ENCODE data around the gene CDC42EP5.

CDC42EP5 gene

DNA sequence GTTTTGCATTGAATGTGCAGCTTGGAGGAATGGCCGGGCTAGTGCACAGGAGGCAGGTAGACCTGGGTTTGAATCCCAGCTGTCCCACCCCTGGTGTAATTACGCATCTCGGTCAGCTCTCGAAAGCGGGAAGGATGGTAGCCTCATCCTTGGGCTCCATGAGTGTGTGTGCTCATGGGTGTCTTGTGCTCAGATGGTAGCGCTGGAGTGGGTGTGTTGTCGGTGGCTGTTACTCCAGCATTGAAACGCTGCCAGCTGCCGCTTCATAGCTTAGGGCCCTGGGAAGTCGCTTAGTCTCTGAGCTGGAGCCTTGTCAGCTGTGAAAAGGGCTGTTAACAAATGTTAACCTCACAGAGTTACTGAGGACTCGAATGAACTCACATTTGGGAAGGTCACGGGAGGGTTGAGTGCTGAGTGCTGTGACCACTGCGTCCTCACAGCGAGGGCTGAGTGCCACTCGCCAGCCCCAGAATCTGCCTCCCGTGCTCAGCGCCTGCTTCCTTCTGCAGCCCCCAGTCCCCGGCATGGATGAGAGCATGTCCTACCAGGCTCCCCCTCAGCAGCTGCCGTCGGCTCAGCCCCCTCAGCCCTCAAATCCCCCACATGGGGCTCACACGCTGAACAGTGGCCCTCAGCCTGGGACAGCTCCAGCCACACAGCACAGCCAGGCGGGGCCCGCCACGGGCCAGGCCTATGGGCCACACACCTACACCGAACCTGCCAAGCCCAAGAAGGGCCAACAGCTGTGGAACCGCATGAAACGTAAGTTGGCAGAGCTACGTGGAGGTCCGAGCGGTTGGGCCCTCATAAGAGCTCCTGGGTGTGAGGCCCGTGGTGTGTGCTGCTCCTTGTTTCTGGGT, 18.9 kb downstream of the CDC42EP5 start:
- ChIA-PET POLR2A (interaction anchor here (1.0 to 2.5 kb wide), 3 partner anchors 8 to 19 kb away, joined by 3 to 12 read pairs (median 5); partner anchors contain the start of genes CDC42EP5 and LENG9), CTCF (interaction anchor here (1.1 to 1.2 kb wide), 2 partner anchors 9 to 16 kb away, joined by 3 to 4 read pairs; no protein-coding TSS in a partner anchor)
- TF ChIP-seq, protein P1, sequence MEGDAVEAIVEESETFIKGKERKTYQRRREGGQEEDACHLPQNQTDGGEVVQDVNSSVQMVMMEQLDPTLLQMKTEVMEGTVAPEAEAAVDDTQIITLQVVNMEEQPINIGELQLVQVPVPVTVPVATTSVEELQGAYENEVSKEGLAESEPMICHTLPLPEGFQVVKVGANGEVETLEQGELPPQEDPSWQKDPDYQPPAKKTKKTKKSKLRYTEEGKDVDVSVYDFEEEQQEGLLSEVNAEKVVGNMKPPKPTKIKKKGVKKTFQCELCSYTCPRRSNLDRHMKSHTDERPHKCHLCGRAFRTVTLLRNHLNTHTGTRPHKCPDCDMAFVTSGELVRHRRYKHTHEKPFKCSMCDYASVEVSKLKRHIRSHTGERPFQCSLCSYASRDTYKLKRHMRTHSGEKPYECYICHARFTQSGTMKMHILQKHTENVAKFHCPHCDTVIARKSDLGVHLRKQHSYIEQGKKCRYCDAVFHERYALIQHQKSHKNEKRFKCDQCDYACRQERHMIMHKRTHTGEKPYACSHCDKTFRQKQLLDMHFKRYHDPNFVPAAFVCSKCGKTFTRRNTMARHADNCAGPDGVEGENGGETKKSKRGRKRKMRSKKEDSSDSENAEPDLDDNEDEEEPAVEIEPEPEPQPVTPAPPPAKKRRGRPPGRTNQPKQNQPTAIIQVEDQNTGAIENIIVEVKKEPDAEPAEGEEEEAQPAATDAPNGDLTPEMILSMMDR (IDR thresholded peaks at IDR 0.05; ENCODE audit: insufficient read depth, low read length, missing control alignments): no peak
- no peak overlapping the region for H3K4me3 ChIP-seq (ENCODE audit: low read depth, low read length)
- DNase-seq (ENCODE audit: low read depth, low spot score): no peak

DNA sequence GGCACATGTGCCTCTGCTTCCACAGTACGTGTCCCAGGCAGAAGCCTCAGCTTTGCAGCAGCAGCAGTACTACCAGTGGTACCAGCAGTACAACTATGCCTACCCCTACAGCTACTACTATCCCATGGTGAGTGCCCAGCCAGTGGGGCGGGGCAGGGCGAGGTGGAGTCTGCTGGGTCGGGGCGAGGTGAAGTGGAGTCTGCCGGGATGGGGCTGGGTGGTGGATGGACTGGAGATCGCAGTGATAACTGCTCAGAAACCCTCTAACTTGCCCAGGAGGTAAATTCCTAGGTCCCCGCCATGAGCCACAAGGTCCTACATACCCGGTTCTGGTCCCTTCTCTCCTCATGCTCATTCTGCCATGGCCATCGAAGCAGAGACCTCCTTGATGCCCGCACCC, 20.5 kb downstream of the CDC42EP5 start:
- POLR2A ChIA-PET: interaction anchor here (3.2 kb wide), 1 partner anchor 10 kb away, joined by 18 read pairs; the partner anchor contains the start of gene LENG9
- no peak for DNase-seq (ENCODE audit: low read depth, low spot score)
- H3K4me3 ChIP-seq (ENCODE audit: low read depth, low read length): no peak overlapping the region
- CTCF ChIA-PET: no interaction called here
- TF ChIP-seq, protein P1 (IDR thresholded peaks at IDR 0.05; ENCODE audit: insufficient read depth, low read length, missing control alignments): no peak

DNA sequence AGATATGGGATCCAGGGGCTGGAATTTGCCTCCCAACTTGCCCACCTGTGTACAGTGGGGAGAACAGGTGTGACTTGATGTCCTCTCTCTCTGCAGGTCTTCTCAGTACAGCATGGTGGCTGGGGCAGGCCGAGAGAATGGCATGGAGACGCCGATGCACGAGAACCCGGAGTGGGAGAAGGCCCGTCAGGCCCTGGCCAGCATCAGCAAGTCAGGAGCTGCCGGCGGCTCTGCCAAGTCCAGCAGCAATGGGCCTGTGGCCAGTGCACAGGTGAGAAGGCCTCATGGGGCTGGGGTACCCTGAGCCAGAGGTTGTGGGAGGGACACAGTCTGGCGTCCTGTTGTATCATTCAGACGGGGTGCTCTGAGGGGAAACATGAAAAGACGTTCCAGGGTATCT, 21.1 kb downstream of the CDC42EP5 start:
- TF ChIP-seq, protein P1 (IDR thresholded peaks at IDR 0.05; ENCODE audit: insufficient read depth, low read length, missing control alignments): no peak
- POLR2A ChIA-PET: interaction anchor here (3.2 kb wide), 1 partner anchor 11 kb away, joined by 18 read pairs; the partner anchor contains the start of gene LENG9
- no peak for DNase-seq (ENCODE audit: low read depth, low spot score)
- CTCF ChIA-PET: interaction anchor here (1.3 kb wide), 1 partner anchor 8 kb away, joined by 5 read pairs; no protein-coding TSS in a partner anchor
- no peak overlapping the region for H3K4me3 ChIP-seq (ENCODE audit: low read depth, low read length)

DNA sequence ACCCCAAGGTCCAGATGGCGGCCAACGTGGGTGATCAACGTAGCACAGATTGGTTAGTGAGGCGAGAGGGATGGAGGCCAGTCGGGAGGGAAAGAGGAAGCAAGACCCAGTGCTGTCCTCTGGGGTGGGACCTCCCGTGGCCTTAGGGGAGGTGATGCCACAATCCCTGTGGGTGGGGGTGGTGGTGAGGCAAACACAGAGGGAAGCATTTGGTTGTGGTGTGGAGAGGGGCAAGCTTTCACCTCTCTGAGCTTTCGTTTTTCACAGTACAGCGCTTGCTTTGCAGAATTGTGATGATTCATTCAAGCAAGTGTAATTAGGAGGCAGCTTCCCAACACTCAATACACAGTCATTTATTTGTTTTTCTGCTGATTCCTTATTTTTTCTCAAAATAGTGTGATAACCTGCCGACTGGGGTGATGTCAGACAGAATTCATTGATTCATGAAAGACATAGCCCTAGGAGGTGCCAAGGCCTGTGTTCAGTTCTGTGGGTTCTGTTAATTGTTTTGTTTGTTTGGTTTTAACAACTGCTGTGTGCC, 21.7 kb downstream of the CDC42EP5 start:
- peak overlapping the region; percentile 98 for H3K4me3 ChIP-seq (ENCODE audit: low read depth, low read length)

GRCh38 chr19:54449701-54450069, 23.4 kb downstream of the CDC42EP5 start:
- peak overlapping the region; percentile 98 for H3K4me3 ChIP-seq (ENCODE audit: low read depth, low read length)
- ChIA-PET POLR2A (interaction anchor here (3.2 kb wide), 1 partner anchor 13 kb away, joined by 18 read pairs; the partner anchor contains the start of gene LENG9), CTCF (interaction anchor here (1.0 to 3.2 kb wide), 3 partner anchors 9 to 12 kb away, joined by 3 to 23 read pairs (median 4); no protein-coding TSS in a partner anchor)
- TF ChIP-seq, protein P1 (IDR thresholded peaks at IDR 0.05; ENCODE audit: insufficient read depth, low read length, missing control alignments): no peak
- no peak for DNase-seq (ENCODE audit: low read depth, low spot score)

More for the DNA sequence above, 21.7 kb downstream of the CDC42EP5 start:
- TF ChIP-seq, protein P1 (IDR thresholded peaks at IDR 0.05; ENCODE audit: insufficient read depth, low read length, missing control alignments): no peak
- ChIA-PET POLR2A (interaction anchor here (3.2 kb wide), 1 partner anchor 12 kb away, joined by 18 read pairs; the partner anchor contains the start of gene LENG9), CTCF (interaction anchor here (1.3 to 2.0 kb wide), 2 partner anchors 8 to 10 kb away, joined by 4 to 5 read pairs; no protein-coding TSS in a partner anchor)
- DNase-seq (ENCODE audit: low read depth, low spot score): no peak

Measured in AG04449 (cell line).